ENCODE results near the gene GMPR.

GRCh38 chr6:16319813-16320532 is 81.6 kb downstream of the GMPR start:
- TF ChIP-seq, protein P1, sequence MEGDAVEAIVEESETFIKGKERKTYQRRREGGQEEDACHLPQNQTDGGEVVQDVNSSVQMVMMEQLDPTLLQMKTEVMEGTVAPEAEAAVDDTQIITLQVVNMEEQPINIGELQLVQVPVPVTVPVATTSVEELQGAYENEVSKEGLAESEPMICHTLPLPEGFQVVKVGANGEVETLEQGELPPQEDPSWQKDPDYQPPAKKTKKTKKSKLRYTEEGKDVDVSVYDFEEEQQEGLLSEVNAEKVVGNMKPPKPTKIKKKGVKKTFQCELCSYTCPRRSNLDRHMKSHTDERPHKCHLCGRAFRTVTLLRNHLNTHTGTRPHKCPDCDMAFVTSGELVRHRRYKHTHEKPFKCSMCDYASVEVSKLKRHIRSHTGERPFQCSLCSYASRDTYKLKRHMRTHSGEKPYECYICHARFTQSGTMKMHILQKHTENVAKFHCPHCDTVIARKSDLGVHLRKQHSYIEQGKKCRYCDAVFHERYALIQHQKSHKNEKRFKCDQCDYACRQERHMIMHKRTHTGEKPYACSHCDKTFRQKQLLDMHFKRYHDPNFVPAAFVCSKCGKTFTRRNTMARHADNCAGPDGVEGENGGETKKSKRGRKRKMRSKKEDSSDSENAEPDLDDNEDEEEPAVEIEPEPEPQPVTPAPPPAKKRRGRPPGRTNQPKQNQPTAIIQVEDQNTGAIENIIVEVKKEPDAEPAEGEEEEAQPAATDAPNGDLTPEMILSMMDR (conservative IDR thresholded peaks at IDR 0.05 in 1 of 2, IDR thresholded peaks at IDR 0.05 in 1 of 2; ENCODE audit: extremely low read depth in 1 of 2, insufficient read depth in 1 of 2, low read depth in 1 of 2, low read length in 2 of 2) = no peak
- TF ChIP-seq EZH2 (IDR thresholded peaks at IDR 0.05; ENCODE audit: borderline replicate concordance, low read length) = no peak
